Measurements from ENCODE around the gene TMEM184A.

TMEM184A gene

GRCh38 chr7:1536455-1536742, 19.6 kb downstream of the TMEM184A start:
- TF ChIP-seq CTCF (IDR thresholded peaks at IDR 0.05; ENCODE audit: low read depth, low read length): no peak
- in situ Hi-C loops (cut with HindIII; ENCODE audit: low sequenced_read_pairs): no loop called here
- DNase-seq (ENCODE audit: low read depth, low spot score): no peak
- H3K4me3 ChIP-seq (ENCODE audit: low read depth, low read length): no peak overlapping the region

DNA sequence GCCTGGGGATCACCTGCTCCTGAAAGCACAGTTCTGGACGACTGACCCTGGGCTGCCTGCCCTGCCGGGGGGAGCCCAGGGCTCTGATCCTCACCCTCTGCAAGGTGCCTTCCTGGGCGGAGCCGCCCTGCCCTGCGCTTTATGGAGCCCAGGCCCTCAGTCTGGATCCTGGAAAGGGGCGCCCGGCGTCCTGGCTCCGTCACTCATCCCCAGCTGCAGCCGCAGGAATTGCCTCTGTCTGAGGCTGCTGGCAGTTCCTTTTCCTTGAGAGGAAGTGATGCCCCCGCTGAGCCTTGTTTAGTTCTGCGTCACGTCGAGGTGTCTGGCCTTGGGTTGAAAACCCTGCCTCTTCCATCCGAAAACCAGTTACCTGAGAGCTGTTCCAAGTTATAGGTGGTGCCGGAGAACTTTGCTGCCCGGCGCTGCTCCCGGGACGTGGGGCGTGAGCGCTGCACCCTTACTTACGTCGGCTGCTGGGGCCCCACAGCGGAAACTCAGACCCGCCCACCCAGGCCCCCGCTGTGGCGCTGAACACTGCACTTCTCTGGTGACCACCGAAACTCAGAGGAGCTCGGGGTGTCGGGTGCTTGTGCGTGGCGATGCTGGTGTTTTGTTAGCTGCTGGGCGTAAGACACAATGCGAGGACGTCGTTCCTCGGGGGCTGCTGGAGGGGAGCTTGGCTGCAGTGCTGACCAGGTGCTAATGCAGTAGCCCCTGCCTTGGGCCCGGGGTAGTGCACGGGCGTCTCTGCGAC, 20.1 kb downstream of the TMEM184A start:
- peak; percentile 54 for DNase-seq (ENCODE audit: low read depth, low spot score)
- in situ Hi-C loops (cut with HindIII; ENCODE audit: low sequenced_read_pairs): no loop called here
- no peak overlapping the region for H3K4me3 ChIP-seq (ENCODE audit: low read depth, low read length)
- no peak for TF ChIP-seq CTCF (IDR thresholded peaks at IDR 0.05; ENCODE audit: low read depth, low read length)

- in situ Hi-C loops (cut with HindIII; ENCODE audit: low sequenced_read_pairs): no loop called here
- TF ChIP-seq CTCF (IDR thresholded peaks at IDR 0.05; ENCODE audit: low read depth, low read length): no peak
- no peak overlapping the region for H3K4me3 ChIP-seq (ENCODE audit: low read depth, low read length)
- DNase-seq (ENCODE audit: low read depth, low spot score): no peak
These were observed 20.9 kb downstream of the TMEM184A start for GRCh38 chr7:1535100-1535458.

DNA sequence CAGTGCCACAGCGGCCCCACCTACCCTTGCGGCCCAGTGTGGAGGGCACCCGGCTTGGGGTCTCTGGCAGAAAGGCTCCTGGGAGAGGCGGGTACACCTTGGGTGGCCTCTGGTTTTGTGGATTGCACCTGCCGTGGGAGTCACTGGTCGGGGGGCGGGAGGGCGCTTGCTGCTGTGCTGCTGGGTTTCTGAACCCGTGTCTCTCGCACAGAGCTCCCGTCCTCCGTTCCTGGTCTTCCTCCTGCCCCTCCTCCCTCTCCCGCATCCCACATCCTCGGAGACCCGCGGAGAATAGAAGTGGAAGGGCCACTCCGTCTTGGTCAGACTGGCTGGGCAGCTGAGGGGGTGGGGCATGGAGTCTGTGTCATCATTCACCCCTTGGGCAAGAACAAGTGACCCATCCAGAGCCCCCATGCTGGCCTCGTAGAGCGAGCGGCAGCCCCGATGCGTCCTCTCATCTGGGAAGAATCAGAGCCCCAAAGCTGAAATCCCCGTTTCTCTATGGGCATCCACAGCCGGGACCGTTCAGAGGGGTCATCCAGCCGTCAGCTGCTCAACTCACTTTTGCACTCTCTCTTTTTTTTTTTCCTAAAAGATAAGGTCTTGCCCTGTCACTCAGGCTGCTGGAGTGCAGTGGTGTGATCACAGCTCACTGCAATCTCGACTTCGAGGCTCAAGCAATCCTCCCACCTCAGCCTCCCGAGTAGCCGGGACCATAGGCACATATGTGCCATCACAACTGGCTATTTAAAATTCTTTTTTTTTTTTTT, 21.5 kb downstream of the TMEM184A start:
- no peak overlapping the region for H3K4me3 ChIP-seq (ENCODE audit: low read depth, low read length)
- DNase-seq (ENCODE audit: low read depth, low spot score): no peak
- no peak for TF ChIP-seq CTCF (IDR thresholded peaks at IDR 0.05; ENCODE audit: low read depth, low read length)
- in situ Hi-C loops (cut with HindIII; ENCODE audit: low sequenced_read_pairs): no loop called here

DNA sequence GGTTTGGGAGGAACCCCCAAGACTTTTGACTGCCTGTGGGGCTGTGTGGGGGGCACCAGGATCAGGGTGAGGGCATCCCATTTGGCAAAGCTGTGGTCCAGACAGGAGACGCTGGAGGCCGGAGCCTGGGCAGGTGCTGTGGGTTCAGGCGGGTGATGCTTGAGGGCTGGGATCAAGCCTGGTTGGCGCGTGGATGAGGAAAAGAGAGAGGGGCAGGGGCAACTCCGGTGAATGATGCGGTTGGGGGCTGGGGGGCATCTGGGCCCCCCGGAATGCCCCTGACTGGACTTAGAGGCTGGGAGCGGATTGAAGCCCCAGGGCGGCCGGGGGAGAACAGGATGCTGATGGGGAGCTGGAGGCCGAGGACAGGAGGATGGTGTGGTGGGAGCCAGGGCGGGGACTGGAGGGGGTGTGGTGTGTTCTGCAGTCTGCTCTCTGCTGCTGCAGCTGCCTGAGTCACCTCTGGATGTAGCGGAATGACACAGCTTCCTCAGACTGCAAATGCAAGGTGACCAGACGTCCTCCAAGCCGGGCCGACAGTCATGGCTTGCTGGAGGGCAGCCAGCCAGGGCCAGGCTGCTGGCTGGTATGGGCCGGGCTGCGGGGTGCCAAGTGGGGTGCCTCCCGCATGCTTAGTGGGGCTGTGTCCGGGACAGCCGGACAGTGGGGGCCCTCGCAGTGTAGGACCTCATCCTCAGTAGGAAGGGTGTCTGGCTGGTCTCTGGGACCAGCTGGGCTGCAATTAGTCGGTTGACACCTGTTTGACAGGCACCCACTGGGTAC, 22.3 kb downstream of the TMEM184A start:
- peak; percentile 84 for DNase-seq (ENCODE audit: low read depth, low spot score)
- H3K4me3 ChIP-seq (ENCODE audit: low read depth, low read length): no peak overlapping the region
- in situ Hi-C loops (cut with HindIII; ENCODE audit: low sequenced_read_pairs): no loop called here

GRCh38 chr7:1533255-1533546, 22.8 kb downstream of the TMEM184A start:
- in situ Hi-C loops (cut with HindIII; ENCODE audit: low sequenced_read_pairs): no loop called here
- H3K4me3 ChIP-seq (ENCODE audit: low read depth, low read length): peak overlapping the region; percentile 68
- DNase-seq (ENCODE audit: low read depth, low spot score): no peak
- TF ChIP-seq CTCF (IDR thresholded peaks at IDR 0.05; ENCODE audit: low read depth, low read length): no peak

More for the DNA sequence above, 22.3 kb downstream of the TMEM184A start:
- TF ChIP-seq CTCF (IDR thresholded peaks at IDR 0.05; ENCODE audit: low read depth, low read length): no peak
